ENCODE results near the gene RBM6. TPM values are rescaled to one million over a fixed set of nuclear protein-coding genes. Genes with fewer than 3 reads are reported as not detected.

RBM6 gene
- total RNA-seq, 4 donors from 2014 or later, result 73.5 to 222 (median 89.5) TPM

DNA sequence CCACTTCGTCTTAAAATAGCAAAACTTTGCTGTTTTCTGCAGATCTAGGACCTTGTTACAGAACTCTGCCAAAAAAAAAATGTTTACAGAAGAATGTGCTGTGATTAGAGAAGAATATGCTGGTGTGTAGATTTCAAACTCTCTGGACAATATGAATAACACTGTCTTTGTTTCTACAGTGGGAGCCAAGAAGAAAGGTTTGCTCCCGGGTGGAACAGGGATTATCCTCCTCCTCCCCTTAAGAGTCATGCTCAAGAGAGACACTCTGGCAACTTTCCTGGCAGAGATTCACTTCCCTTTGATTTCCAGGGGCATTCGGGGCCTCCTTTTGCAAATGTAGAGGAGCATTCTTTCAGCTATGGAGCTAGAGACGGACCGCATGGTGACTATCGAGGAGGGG, 27.3 kb downstream of the RBM6 start:
- H3K9me3 ChIP-seq, result no peaks in the 10 kb centered on the region
- H3K4me1 ChIP-seq, result peaks cover 8% of the 10 kb centered on the region
- no peaks in the 10 kb centered on the region for H3K27me3 ChIP-seq
- WGBS, result 71% methylated on average over 6 of the region's 6 CpGs
- no peak overlapping the region for H3K27ac ChIP-seq
- TF ChIP-seq POLR2AphosphoS5 (IDR thresholded peaks at IDR 0.05) (no peak), EP300 (IDR thresholded peaks at IDR 0.05) (no peak), POLR2A (IDR thresholded peaks at IDR 0.05) (no peak)
- TF ChIP-seq, protein P1, sequence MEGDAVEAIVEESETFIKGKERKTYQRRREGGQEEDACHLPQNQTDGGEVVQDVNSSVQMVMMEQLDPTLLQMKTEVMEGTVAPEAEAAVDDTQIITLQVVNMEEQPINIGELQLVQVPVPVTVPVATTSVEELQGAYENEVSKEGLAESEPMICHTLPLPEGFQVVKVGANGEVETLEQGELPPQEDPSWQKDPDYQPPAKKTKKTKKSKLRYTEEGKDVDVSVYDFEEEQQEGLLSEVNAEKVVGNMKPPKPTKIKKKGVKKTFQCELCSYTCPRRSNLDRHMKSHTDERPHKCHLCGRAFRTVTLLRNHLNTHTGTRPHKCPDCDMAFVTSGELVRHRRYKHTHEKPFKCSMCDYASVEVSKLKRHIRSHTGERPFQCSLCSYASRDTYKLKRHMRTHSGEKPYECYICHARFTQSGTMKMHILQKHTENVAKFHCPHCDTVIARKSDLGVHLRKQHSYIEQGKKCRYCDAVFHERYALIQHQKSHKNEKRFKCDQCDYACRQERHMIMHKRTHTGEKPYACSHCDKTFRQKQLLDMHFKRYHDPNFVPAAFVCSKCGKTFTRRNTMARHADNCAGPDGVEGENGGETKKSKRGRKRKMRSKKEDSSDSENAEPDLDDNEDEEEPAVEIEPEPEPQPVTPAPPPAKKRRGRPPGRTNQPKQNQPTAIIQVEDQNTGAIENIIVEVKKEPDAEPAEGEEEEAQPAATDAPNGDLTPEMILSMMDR (IDR thresholded peaks at IDR 0.05), result no peak
- H3K36me3 ChIP-seq, result peaks cover 22% of the 10 kb centered on the region
- no peak for DNase-seq (ENCODE audit: low spot score in 2 of 2)
- no peak overlapping the region for H3K4me3 ChIP-seq

GRCh38 chr3:49968346-49968745, 28.4 kb downstream of the RBM6 start:
- 86% methylated on average over 8 of the region's 8 CpGs for WGBS
- H3K27me3 ChIP-seq, result no peaks in the 10 kb centered on the region
- no peak for DNase-seq (ENCODE audit: low spot score in 2 of 2)
- no peaks in the 10 kb centered on the region for H3K9me3 ChIP-seq
- H3K27ac ChIP-seq, result no peak overlapping the region
- H3K36me3 ChIP-seq, result peaks cover 25% of the 10 kb centered on the region
- H3K4me3 ChIP-seq, result no peak overlapping the region
- H3K4me1 ChIP-seq, result peaks cover 8% of the 10 kb centered on the region
- TF ChIP-seq POLR2AphosphoS5 (IDR thresholded peaks at IDR 0.05) (no peak), POLR2A (IDR thresholded peaks at IDR 0.05) (no peak), EP300 (IDR thresholded peaks at IDR 0.05) (no peak)
- TF ChIP-seq, protein P1 (IDR thresholded peaks at IDR 0.05), result no peak

DNA sequence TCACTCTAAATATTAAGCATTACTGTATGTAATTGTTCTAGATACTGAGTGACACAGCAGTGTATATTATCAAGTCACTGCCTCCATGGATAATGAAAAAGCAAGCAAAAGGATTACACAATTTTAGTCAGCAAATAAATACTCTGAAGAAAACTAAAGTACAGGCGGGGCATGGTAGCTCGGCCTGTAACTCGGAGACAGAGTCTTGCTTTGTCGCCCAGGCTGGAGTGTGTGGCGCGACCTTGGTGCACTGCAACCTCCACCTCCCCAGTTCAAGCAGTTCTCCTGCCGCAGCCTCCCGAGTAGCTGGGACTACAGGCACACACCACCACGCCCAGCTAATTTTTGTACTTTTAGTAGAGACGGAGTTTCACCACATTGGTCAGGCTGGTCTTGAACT, 32.7 kb downstream of the RBM6 start:
- 93% methylated on average over 10 of the region's 10 CpGs for WGBS
- no peak overlapping the region for H3K27ac ChIP-seq
- no peaks in the 10 kb centered on the region for H3K9me3 ChIP-seq
- TF ChIP-seq, protein P1 (IDR thresholded peaks at IDR 0.05), result no peak
- TF ChIP-seq EP300 (IDR thresholded peaks at IDR 0.05), result no peak
- TF ChIP-seq POLR2AphosphoS5 (IDR thresholded peaks at IDR 0.05), result no peak
- no peak for TF ChIP-seq POLR2A (IDR thresholded peaks at IDR 0.05)
- no peak for DNase-seq (ENCODE audit: low spot score in 2 of 2)
- peaks cover 44% of the 10 kb centered on the region for H3K36me3 ChIP-seq
- no peak overlapping the region for H3K4me3 ChIP-seq
- H3K27me3 ChIP-seq, result no peaks in the 10 kb centered on the region
- no peaks in the 10 kb centered on the region for H3K4me1 ChIP-seq

DNA sequence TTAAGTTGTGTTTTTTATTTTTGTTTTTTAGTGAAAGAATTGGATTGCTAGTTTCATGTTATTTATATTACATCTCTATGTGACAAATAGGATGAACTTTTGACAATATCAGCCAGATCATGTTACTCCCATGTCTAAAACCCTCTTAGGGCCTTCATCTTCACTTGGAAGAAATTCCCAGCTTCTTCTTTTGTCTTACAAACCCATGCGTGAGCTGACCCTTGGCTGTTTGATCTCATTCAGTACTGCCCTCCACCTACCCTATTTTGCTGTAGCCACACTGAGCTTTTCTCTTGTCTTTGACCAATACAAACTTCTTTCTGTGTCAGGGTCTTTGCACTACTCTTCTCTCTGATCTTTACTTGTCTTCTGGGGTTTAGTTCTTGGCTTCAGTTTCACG, 37.0 kb downstream of the RBM6 start:
- H3K27me3 ChIP-seq, result no peaks in the 10 kb centered on the region
- H3K36me3 ChIP-seq, result peaks cover 61% of the 10 kb centered on the region
- TF ChIP-seq POLR2A (IDR thresholded peaks at IDR 0.05) (no peak), EP300 (IDR thresholded peaks at IDR 0.05) (no peak), POLR2AphosphoS5 (IDR thresholded peaks at IDR 0.05) (no peak)
- TF ChIP-seq, protein P1 (IDR thresholded peaks at IDR 0.05), result no peak
- no peak overlapping the region for H3K4me3 ChIP-seq
- 87% methylated on average over 2 of the region's 2 CpGs for WGBS
- no peaks in the 10 kb centered on the region for H3K9me3 ChIP-seq
- no peak for DNase-seq (ENCODE audit: low spot score in 2 of 2)
- no peak overlapping the region for H3K27ac ChIP-seq
- no peaks in the 10 kb centered on the region for H3K4me1 ChIP-seq

GRCh38 chr3:49984394-49984793, 44.4 kb downstream of the RBM6 start:
- H3K36me3 ChIP-seq, result peaks cover 54% of the 10 kb centered on the region
- 89% methylated on average over 13 of the region's 13 CpGs for WGBS
- no peak for DNase-seq (ENCODE audit: low spot score in 2 of 2)
- H3K27ac ChIP-seq, result no peak overlapping the region
- H3K9me3 ChIP-seq, result no peaks in the 10 kb centered on the region
- TF ChIP-seq, protein P1 (IDR thresholded peaks at IDR 0.05), result no peak
- TF ChIP-seq POLR2A (IDR thresholded peaks at IDR 0.05) (no peak), EP300 (IDR thresholded peaks at IDR 0.05) (no peak), POLR2AphosphoS5 (IDR thresholded peaks at IDR 0.05) (no peak)
- no peak overlapping the region for H3K4me3 ChIP-seq
- no peaks in the 10 kb centered on the region for H3K4me1 ChIP-seq
- no peaks in the 10 kb centered on the region for H3K27me3 ChIP-seq
